Measurements from ENCODE around the gene ZNF414. TPM values are rescaled to one million over a fixed set of nuclear protein-coding genes. Genes with fewer than 3 reads are reported as not detected.

ZNF414 gene
- total and polyA plus RNA-seq, 10 of the 15 experiments (the other 5 are each of a cell fraction or from before 2014, with no cell fraction given): 0.16 to 23.7 (median 5.3) TPM; not detected in 1

- ChIA-PET SMC1A (ENCODE audit: uncharacterized antibody, unreplicated experiment) (no interaction called here), CTCF (interaction anchor here (1.1 kb wide), 1 partner anchor 17 kb away, joined by 3 read pairs; no protein-coding TSS in a partner anchor), POLR2A (no interaction called here), RAD21 (ENCODE audit: unreplicated experiment) (no interaction called here)
- intact Hi-C loops (cut with micrococcal nuclease; ENCODE audit: unreplicated experiment): no loop called here
- BruUV-seq (replicated peaks): no TSS peak
- no peaks in the 10 kb centered on the region for H3K79me2 ChIP-seq (ENCODE audit: control insufficient read depth, insufficient read depth, low read length)
- no peak for TF ChIP-seq MEF2A (IDR thresholded peaks at IDR 0.05; ENCODE audit: insufficient read depth, low read depth, low read length)
- TF ChIP-seq USF2 (IDR thresholded peaks at IDR 0.05; ENCODE audit: borderline replicate concordance, low read depth, low read length): no peak
- TF ChIP-seq ASH2L (IDR thresholded peaks at IDR 0.05; ENCODE audit: borderline replicate concordance, low read depth): no peak
- no peak for TF ChIP-seq JUND (IDR thresholded peaks at IDR 0.05; ENCODE audit: low read depth, low read length)
- no peak for TF ChIP-seq YY1 (IDR thresholded peaks at IDR 0.05; ENCODE audit: low read depth, low read length)
- no peak for TF ChIP-seq NR2F1 (conservative IDR thresholded peaks at IDR 0.05)
- TF ChIP-seq ZBED1 (IDR thresholded peaks at IDR 0.05; ENCODE audit: borderline replicate concordance): no peak
- no peak for TF ChIP-seq NFYA (IDR thresholded peaks at IDR 0.05; ENCODE audit: borderline replicate concordance, low read depth, low read length)
- TF ChIP-seq ZNF687 (IDR thresholded peaks at IDR 0.05): no peak
- no peak for TF ChIP-seq SMAD5 (IDR thresholded peaks at IDR 0.05; ENCODE audit: low read depth)
- no peak for TF ChIP-seq CREM (IDR thresholded peaks at IDR 0.05; ENCODE audit: low read depth)
- no peaks in the 10 kb centered on the region for H3K36me3 ChIP-seq (ENCODE audit: control insufficient read depth in 2 of 2, insufficient read depth in 2 of 2, low read length in 1 of 2)
- no peak for FAIRE-seq
- no peak overlapping the region for H3K9ac ChIP-seq (ENCODE audit: control insufficient read depth, insufficient read depth, low read length)
- no peaks in the 10 kb centered on the region for H3K9me3 ChIP-seq (replicated peaks; ENCODE audit: control insufficient read depth, insufficient read depth, low read length)
- no peak overlapping the region for H3K27ac ChIP-seq (ENCODE audit: control insufficient read depth, insufficient read depth)
- no peak overlapping the region for H3K4me3 ChIP-seq
- H4K20me1 ChIP-seq (ENCODE audit: control insufficient read depth, insufficient read depth): no peaks in the 10 kb centered on the region
- in situ Hi-C loops (cut with MboI): no loop called here
- WGBS (ENCODE audit: insufficient coverage, insufficient replicate concordance, low lambda C conversion rate, missing lambda C conversion rate): 43% methylated on average over 1 of the region's 2 CpGs
- ATAC-seq: no peak
- no peak for DNase-seq (ENCODE audit: low read depth, low spot score)
- no peak overlapping the region for H2AFZ ChIP-seq (ENCODE audit: control insufficient read depth, low read depth, low read length)
- H3K4me1 ChIP-seq (ENCODE audit: control insufficient read depth, insufficient read depth, low read length): no peaks in the 10 kb centered on the region
- H3K27me3 ChIP-seq (replicated peaks in 1 of 2; ENCODE audit: control insufficient read depth in 2 of 2, insufficient read depth in 2 of 2, low read length in 1 of 2): no peaks in the 10 kb centered on the region
- no peak overlapping the region for H3K4me2 ChIP-seq (ENCODE audit: control insufficient read depth, insufficient read depth)
Measured at GRCh38 chr19:8561075-8561764, 47.3 kb upstream of the ZNF414 start.

All from GM12878 (cell line).